NCI-H187 treated with DMSO at 0.1 percent for 48 hours (cell line): Measurements from ENCODE around the gene DHCR24.
"Not testable (repeated sequence)": the region's sequence is repeated elsewhere in the genome, so short reads cannot be mapped to it uniquely, and the experiment has no call there.

Experiments used
- DNase-seq: peaks from one replicate; lab custom pipeline; 2025; lab: John Stamatoyannopoulos, UW

The DHCR24 gene

GRCh38 chr1:54887665-54888071 is 673 bp upstream of the DHCR24 start:
- DNase-seq = no peak

GRCh38 chr1:54885807-54886723 is 930 bp downstream of the DHCR24 start:
- DNase-seq = no peak

GRCh38 chr1:54885237-54885679 is 1.7 kb downstream of the DHCR24 start:
- DNase-seq = no peak

GRCh38 chr1:54884768-54885167 is 2.2 kb downstream of the DHCR24 start:
- DNase-seq = no peak

GRCh38 chr1:54884135-54884586 is 2.8 kb downstream of the DHCR24 start:
- no peak for DNase-seq

GRCh38 chr1:54883349-54884102 is 3.5 kb downstream of the DHCR24 start:
- no peak for DNase-seq

- DNase-seq = no peak
Observed at GRCh38 chr1:54882519-54882918, 4.5 kb downstream of the DHCR24 start.

- DNase-seq = not testable (repeated sequence)
Observed at GRCh38 chr1:54881604-54882003, 5.4 kb downstream of the DHCR24 start.

- no peak for DNase-seq
Observed at GRCh38 chr1:54879872-54880271, 7.1 kb downstream of the DHCR24 start.

GRCh38 chr1:54876814-54877213 is 10.2 kb downstream of the DHCR24 start:
- no peak for DNase-seq

GRCh38 chr1:54875000-54875399 is 12.0 kb downstream of the DHCR24 start:
- no peak for DNase-seq

GRCh38 chr1:54874079-54874830 is 12.7 kb downstream of the DHCR24 start:
- DNase-seq = no peak

GRCh38 chr1:54872036-54872331 is 15.0 kb downstream of the DHCR24 start:
- no peak for DNase-seq

- no peak for DNase-seq
Observed at GRCh38 chr1:54871275-54872035, 15.5 kb downstream of the DHCR24 start.

- DNase-seq = no peak
Observed at GRCh38 chr1:54870869-54871268, 16.1 kb downstream of the DHCR24 start.

GRCh38 chr1:54869173-54869851 is 17.7 kb downstream of the DHCR24 start:
- DNase-seq = no peak

GRCh38 chr1:54867717-54868057 is 19.3 kb downstream of the DHCR24 start:
- DNase-seq = no peak

GRCh38 chr1:54866801-54867716 is 19.9 kb downstream of the DHCR24 start:
- no peak for DNase-seq

- DNase-seq = no peak
Observed at GRCh38 chr1:54865238-54866073, 21.5 kb downstream of the DHCR24 start.
